GM12865 (cell line): Measurements from ENCODE around the gene NDUFS1.
"Not testable (repeated sequence)": the region's sequence is repeated elsewhere in the genome, so short reads cannot be mapped to it uniquely, and the experiment has no call there.

Source experiments
- DNase-seq: peaks from one replicate; pipeline ENCODE4 v3.0.0; 2010; ENCODE audit warnings: low read depth
- H3K4me3 ChIP-seq: 2 replicates; pipeline ENCODE4 v1.5.1; 2011; ENCODE audit warnings: mild to moderate bottlenecking, low read depth, low read length, control low read depth
- CTCF ChIP-seq: IDR thresholded peaks from 2 replicates; pipeline ENCODE4 v1.5.1; 2011; ENCODE audit warnings: low read length, control low read depth, low read depth, inconsistent platforms; ENCODE audit not compliant: insufficient read depth; ENCODE audit errors: missing control alignments

NDUFS1 gene

GRCh38 chr2:206079699-206080465 is 79.4 kb downstream of the NDUFS1 start:
- TF ChIP-seq CTCF, result no peak
- no peak overlapping the region for H3K4me3 ChIP-seq
- no peak for DNase-seq

GRCh38 chr2:206077879-206078278 is 81.4 kb downstream of the NDUFS1 start:
- not testable (repeated sequence) for DNase-seq, H3K4me3 ChIP-seq

- no peak for TF ChIP-seq CTCF
- H3K4me3 ChIP-seq, result no peak overlapping the region
- no peak for DNase-seq
These were observed 84.1 kb downstream of the NDUFS1 start for GRCh38 chr2:206075113-206075512.

GRCh38 chr2:206071807-206072206 is 87.4 kb downstream of the NDUFS1 start:
- no peak for DNase-seq
- H3K4me3 ChIP-seq, result no peak overlapping the region
- no peak for TF ChIP-seq CTCF

GRCh38 chr2:206069417-206069816 is 89.8 kb downstream of the NDUFS1 start:
- no peak for TF ChIP-seq CTCF
- no peak overlapping the region for H3K4me3 ChIP-seq
- no peak for DNase-seq

GRCh38 chr2:206068207-206068606 is 91.0 kb downstream of the NDUFS1 start:
- no peak for TF ChIP-seq CTCF
- no peak overlapping the region for H3K4me3 ChIP-seq
- DNase-seq, result no peak
